H1 (cell line): ENCODE data around the gene TMEM221. TPM values are rescaled to one million over a fixed set of nuclear protein-coding genes. Genes with fewer than 3 reads are reported as not detected.

ENCODE experiments used
- NRF1 ChIP-seq: IDR thresholded peaks from 2 replicates; pipeline ENCODE4 v1.6.1; 2011; ENCODE audit warnings: mild to moderate bottlenecking, low read depth, low read length, improper control_type of control experiment
- RNF2 ChIP-seq: fragments of 200-900, 300-1000 bp; sonication (generic); IDR thresholded peaks from 2 replicates; pipeline ENCODE4 v1.7.1; 2016; ENCODE audit warnings: borderline replicate concordance, low read depth, mild to moderate bottlenecking, antibody characterized with exemption, low read length; ENCODE audit not compliant: poor library complexity, severe bottlenecking; ENCODE audit errors: missing control alignments
- polyA plus RNA-seq, 7 experiments: library from polyadenylated mRNA; depleted of rRNA in 3 of 7; stranded (reverse) in 5 of 7; unstranded in 2 of 7; fragments of >200 nt in 5 of 7; fragments of 200-250 nt in 2 of 7; gene quantifications; 1 replicate in 5 of 7; 2 replicates in 1 of 7; 4 replicates in 1 of 7; pipeline versions ENCODE4 v1.2.1 to v1.2.3, GENCODE V29; 2011 to 2013; ENCODE audit warnings: missing spikeins in 2 of 7, mixed read lengths in 2 of 7
- total RNA-seq: library from RNA; stranded (reverse); fragmentation: NEBNext Ultra II Directional; extraction: Animal tissue kit (Norgen Biotek cat#: 25700); gene quantifications from 2 replicates; pipeline ENCODE4 v1.2.1, GENCODE V29; 2021

Gene TMEM221
- total and polyA plus RNA-seq, 2 of the 8 experiments (the other 6 are each of a cell fraction or from before 2014, with no cell fraction given): 1.4 to 2.0 TPM

- TF ChIP-seq RNF2: no peak
- no peak for TF ChIP-seq NRF1
Measured at GRCh38 chr19:17398902-17399527, 49.5 kb downstream of the TMEM221 start (continued).
